GM12878 (cell line): ENCODE results near the gene DLST. TPM values are rescaled to one million over a fixed set of nuclear protein-coding genes. Genes with fewer than 3 reads are reported as not detected.

ENCODE experiments used
- ATAC-seq: fragments of 200-7000 bp; cut with Tn5 transposase; 3 replicates; pipeline ENCODE4 v1.9.1; 2020; ENCODE audit warnings: mild to moderate bottlenecking, moderate library complexity
- BruUV-seq: library from RNA; stranded (reverse); fragments of 400-500 nt; replicated peaks from 2 replicates; lab custom pipeline; 2021; lab: Mats Ljungman, UMichigan
- CTCF ChIA-PET: fragments of 300-600 bp; sonication (Branson Sonifier 250); formaldehyde crosslinking; extraction: SDS; loops from one replicate; lab custom pipeline; 2021; ENCODE audit warnings: inconsistent platforms; lab: Yijun Ruan, JAX
- POLR2A ChIA-PET: fragments of 350-600 bp; formaldehyde crosslinking; extraction: SDS; loops from one replicate; lab custom pipeline; 2021; ENCODE audit warnings: inconsistent platforms; lab: Charles Lee
- RAD21 ChIA-PET: fragments of 300-600 bp; sonication (Branson Sonifier 250); formaldehyde crosslinking; loops from one replicate; lab custom pipeline; 2023; ENCODE audit warnings: antibody characterized with exemption; ENCODE audit not compliant: unreplicated experiment; lab: Charles Lee
- SMC1A ChIA-PET: fragments of 300-600 bp; sonication (Branson Sonifier 250); formaldehyde crosslinking; loops from one replicate; lab custom pipeline; 2023; ENCODE audit not compliant: unreplicated experiment, uncharacterized antibody; lab: Charles Lee
- DNase-seq: peaks from one replicate; pipeline ENCODE4 v3.0.0-alpha.2; 2011; ENCODE audit warnings: low read depth, low spot score
- FAIRE-seq: peaks from 3 replicates; lab custom pipeline; 2011; peaks lifted over from hg19 to GRCh38; lab: Jason Lieb, UNC
- H2AFZ ChIP-seq: 2 replicates; pipeline ENCODE4 v1.6.0; 2011; ENCODE audit warnings: low read depth, low read length, control low read depth; ENCODE audit not compliant: control insufficient read depth
- H3K27ac ChIP-seq: 2 replicates; pipeline ENCODE4 v1.5.1; 2011; ENCODE audit warnings: control low read depth; ENCODE audit not compliant: control insufficient read depth, insufficient read depth
- H3K27me3 ChIP-seq, 2 experiments: replicated peaks in 1 of 2; 2 replicates each; pipeline versions ENCODE4 v1.6.0 to v1.6.1; 2011; ENCODE audit warnings: low read length in 1 of 2; ENCODE audit not compliant: control insufficient read depth in 2 of 2, insufficient read depth in 2 of 2
- H3K36me3 ChIP-seq, 2 experiments: 2 replicates each; pipeline ENCODE4 v1.5.1; 2011; ENCODE audit warnings: low read length in 1 of 2; ENCODE audit not compliant: control insufficient read depth in 2 of 2, insufficient read depth in 2 of 2
- H3K4me1 ChIP-seq: 2 replicates; pipeline ENCODE4 v1.6.1; 2011; ENCODE audit warnings: mild to moderate bottlenecking, low read length, moderate library complexity, mixed read lengths; ENCODE audit not compliant: control insufficient read depth, insufficient read depth
- H3K4me2 ChIP-seq: 2 replicates; pipeline ENCODE4 v1.6.0; 2011; ENCODE audit warnings: control low read depth; ENCODE audit not compliant: control insufficient read depth, insufficient read depth
- H3K4me3 ChIP-seq: fragments of 200-600 bp; sonication (generic); 2 replicates; pipeline ENCODE4 v1.5.1; 2016
- H3K79me2 ChIP-seq: 2 replicates; pipeline ENCODE4 v1.6.0; 2011; ENCODE audit warnings: low read length; ENCODE audit not compliant: control insufficient read depth, insufficient read depth
- H3K9ac ChIP-seq: 2 replicates; pipeline ENCODE4 v1.8.0; 2011; ENCODE audit warnings: low read length, control low read depth, mixed read lengths; ENCODE audit not compliant: control insufficient read depth, insufficient read depth
- H3K9me3 ChIP-seq: replicated peaks from 3 replicates; pipeline ENCODE4 v1.5.1; 2011; ENCODE audit warnings: mild to moderate bottlenecking, low read length; ENCODE audit not compliant: control insufficient read depth, insufficient read depth
- H4K20me1 ChIP-seq: 2 replicates; pipeline ENCODE4 v1.6.0; 2011; ENCODE audit not compliant: control insufficient read depth, insufficient read depth
- ELK1 ChIP-seq: IDR thresholded peaks from 2 replicates; pipeline ENCODE4 v1.6.1; 2012; ENCODE audit warnings: low read depth, low read length, improper control_type of control experiment
- NFXL1 ChIP-seq: fragments of 450-650 bp; IDR thresholded peaks from 2 replicates; pipeline ENCODE4 v1.6.1; 2017; ENCODE audit warnings: antibody characterized with exemption, mild to moderate bottlenecking, borderline replicate concordance
- NR2C1 ChIP-seq: fragments of 450-650 bp; IDR thresholded peaks from 2 replicates; pipeline ENCODE4 v1.6.1; 2017; ENCODE audit warnings: antibody characterized with exemption, mild to moderate bottlenecking, moderate library complexity
- NR2C2 ChIP-seq: IDR thresholded peaks from 2 replicates; pipeline ENCODE4 v1.6.1; 2011; ENCODE audit warnings: borderline replicate concordance, low read depth; ENCODE audit not compliant: control insufficient read depth, insufficient read length
- PRDM15 ChIP-seq: fragments of 450-650 bp; formaldehyde crosslinking; IDR thresholded peaks from 2 replicates; pipeline ENCODE4 v1.4.0; 2020; ENCODE audit warnings: mild to moderate bottlenecking, moderate library complexity
- RELA ChIP-seq: fragments of 450-650 bp; IDR thresholded peaks from 2 replicates; pipeline ENCODE4 v1.8.0; 2014; ENCODE audit warnings: borderline replicate concordance; ENCODE audit not compliant: partially characterized antibody
- REST ChIP-seq: IDR thresholded peaks from 2 replicates; pipeline ENCODE4 v1.6.1; 2012; ENCODE audit warnings: mild to moderate bottlenecking, low read depth, low read length
- SPI1 ChIP-seq: IDR thresholded peaks from 2 replicates; pipeline ENCODE4 v1.6.1; 2011; ENCODE audit warnings: low read depth, mild to moderate bottlenecking, low read length, moderate library complexity, borderline replicate concordance; ENCODE audit not compliant: insufficient read depth
- SUZ12 ChIP-seq: fragments of 200-600 bp; sonication (generic); IDR thresholded peaks from one replicate; pipeline ENCODE4 v1.6.1; 2018; ENCODE audit warnings: antibody characterized with exemption, mild to moderate bottlenecking; ENCODE audit not compliant: unreplicated experiment
- ZNF207 ChIP-seq: fragments of 450-650 bp; IDR thresholded peaks from 2 replicates; pipeline ENCODE4 v1.6.1; 2014; ENCODE audit warnings: antibody characterized with exemption, mild to moderate bottlenecking, borderline replicate concordance
- WGBS: methylation state at CpG from one replicate; pipeline ENCODE4 v1.1.6; 2016; ENCODE audit warnings: low lambda C conversion rate; ENCODE audit not compliant: insufficient replicate concordance, insufficient coverage; ENCODE audit errors: missing lambda C conversion rate; 5-methylcytosine and 5-hydroxymethylcytosine counted together
- in situ Hi-C: fragments of 300-500 bp; cut with MboI; formaldehyde crosslinking; loops from 9 replicates; pipeline ENCODE4 v1.14.3; 2018; ENCODE audit warnings: mixed read lengths
- intact Hi-C: fragments of 100-400 bp; cut with micrococcal nuclease; formaldehyde crosslinking; loops from one replicate; pipeline ENCODE4 v1.14.2; 2022; ENCODE audit not compliant: unreplicated experiment
- polyA plus RNA-seq, 11 experiments: library from polyadenylated mRNA; depleted of rRNA in 4 of 11; unstranded in 6 of 11; stranded (reverse) in 5 of 11; fragments of >200 nt; fragmentation: Nextera tagmentation in 4 of 11; fragmentation: Illumina TruSeq in 1 of 11; extraction: Ambion mirVana in 4 of 11; extraction: Trizol in 1 of 11; gene quantifications; 1 replicate in 1 of 11; 2 replicates in 10 of 11; pipeline versions ENCODE4 v1.2.1 to v1.2.3, GENCODE V29; 2011 to 2016; ENCODE audit warnings: inconsistent platforms in 2 of 11, missing spikeins in 2 of 11, low read depth in 1 of 11
- total RNA-seq, 4 experiments: library from RNA; depleted of rRNA in 3 of 4; stranded (reverse); fragments of >200 nt in 3 of 4; fragmentation: Illumina TruSeq in 1 of 4; extraction: Trizol in 1 of 4; gene quantifications; 2 replicates each; pipeline versions ENCODE4 v1.2.1 to v1.2.3, GENCODE V29; 2013 to 2021

The DLST gene
- total and polyA plus RNA-seq, 10 of the 15 experiments (the other 5 are each of a cell fraction or from before 2014, with no cell fraction given): 2.9 to 141 (median 67.7) TPM

- no peak for TF ChIP-seq ZNF207
- no peak for TF ChIP-seq REST
- TF ChIP-seq SUZ12: no peak
These were observed 2.1 kb upstream of the DLST start (continued) for GRCh38 chr14:74879427-74880182.

GRCh38 chr14:74882103-74882920, 596 bp downstream of the DLST start:
- peaks cover 8% of the 10 kb centered on the region for H3K4me1 ChIP-seq
- ChIA-PET POLR2A (interaction anchor here (0.5 to 2.7 kb wide), 4 partner anchors 11 to 43 kb away, joined by 3 to 11 read pairs (median 5); no protein-coding TSS in a partner anchor), RAD21 (interaction anchor here (0.6 to 3.2 kb wide), 9 partner anchors 11 to 259 kb away, joined by 3 to 20 read pairs (median 5); partner anchors contain the start of gene ACYP1), CTCF (interaction anchor here (0.6 to 20.7 kb wide), 11 partner anchors 11 to 422 kb away, joined by 3 to 289 read pairs (median 3); no protein-coding TSS in a partner anchor), SMC1A (interaction anchor here (1.0 to 2.6 kb wide), 7 partner anchors 9 to 43 kb away, joined by 4 to 22 read pairs (median 8); no protein-coding TSS in a partner anchor)
- no peaks in the 10 kb centered on the region; the same call in none of the 2 replicates for H4K20me1 ChIP-seq
- in situ Hi-C loops: no loop called here
- H2AFZ ChIP-seq: peak overlapping the region; percentile 98
- BruUV-seq: no TSS peak
- intact Hi-C loops: no loop called here
- H3K9ac ChIP-seq: peak overlapping the region; percentile 86
- H3K36me3 ChIP-seq: peaks cover 0 to 11% of the 10 kb centered on the region in 2 experiments; a peak in 1 of 4 replicates
- H3K27me3 ChIP-seq: no peaks in the 10 kb centered on the region
- ATAC-seq: peak; percentile 70
- no peak for DNase-seq
- peak overlapping the region; percentile 81 for H3K27ac ChIP-seq
- under 1% methylated on average over 49 of the region's 49 CpGs for WGBS
- peak overlapping the region; percentile 68 for H3K4me2 ChIP-seq
- H3K9me3 ChIP-seq: no peaks in the 10 kb centered on the region
- no peak for FAIRE-seq
- H3K79me2 ChIP-seq: peaks cover 54% of the 10 kb centered on the region
- H3K4me3 ChIP-seq: peak overlapping the region; percentile 90
- no peak for TF ChIP-seq NR2C2
- TF ChIP-seq SPI1: no peak
- TF ChIP-seq ELK1: no peak
- TF ChIP-seq NR2C1: no peak
- TF ChIP-seq NFXL1: 0 out of 2 replicates have a peak, but pooled peaks have one; percentile 30
- TF ChIP-seq PRDM15 (CRISPR knock-in tag): no peak
- no peak for TF ChIP-seq RELA
